CD4-positive, alpha-beta T cell (primary cell): Measurements from ENCODE around the gene MIPOL1. TPM values are rescaled to one million over a fixed set of nuclear protein-coding genes. Genes with fewer than 3 reads are reported as not detected.

Experiments
- ATAC-seq: fragments of 200-7000 bp; cut with Tn5 transposase; one replicate; pipeline ENCODE4 v1.10.0; 2022; ENCODE audit warnings: mild to moderate bottlenecking; ENCODE audit not compliant: poor library complexity
- CTCF ChIA-PET: fragments of 350-600 bp; sonication (Branson Sonifier 250); formaldehyde crosslinking; loops from one replicate; lab custom pipeline; 2021; ENCODE audit warnings: antibody characterized with exemption, inconsistent platforms; lab: Charles Lee
- POLR2A ChIA-PET: fragments of 350-600 bp; sonication (Branson Sonifier 250); formaldehyde crosslinking; loops from one replicate; lab custom pipeline; 2021; ENCODE audit warnings: antibody characterized with exemption, inconsistent platforms; lab: Charles Lee
- DNase-seq, 14 experiments: peaks; one replicate each; pipeline ENCODE4 v3.0.0-alpha.2; 2013 to 2020; ENCODE audit warnings: mixed read lengths in 2 of 14
- H3K27ac ChIP-seq, 2 donors: one replicate each; pipeline versions ENCODE4 v1.5.1 to v1.7.0; 2013; ENCODE audit warnings: low read length in 2 of 2, low read depth in 1 of 2, mild to moderate bottlenecking in 1 of 2
- H3K27me3 ChIP-seq, 2 experiments: 1 replicate in 1 of 2; 2 replicates in 1 of 2; pipeline versions ENCODE4 v1.6.1 to v1.7.0; 2013; ENCODE audit warnings: low read length in 2 of 2, control low read depth in 1 of 2, mild to moderate bottlenecking in 1 of 2, moderate library complexity in 1 of 2; ENCODE audit not compliant: insufficient read depth in 2 of 2, control insufficient read depth in 1 of 2
- H3K36me3 ChIP-seq: one replicate; pipeline ENCODE4 v1.6.1; 2013; ENCODE audit warnings: low read length, control low read depth; ENCODE audit not compliant: insufficient read depth
- H3K4me1 ChIP-seq: one replicate; pipeline ENCODE4 v1.6.1; 2013; ENCODE audit warnings: low read length, control low read depth; ENCODE audit not compliant: insufficient read depth
- H3K4me3 ChIP-seq: one replicate; pipeline ENCODE4 v1.5.1; 2013; ENCODE audit warnings: mild to moderate bottlenecking, low read length, moderate library complexity
- H3K9me3 ChIP-seq, 2 experiments: 1 replicate in 1 of 2; 2 replicates in 1 of 2; pipeline versions ENCODE4 v1.6.1 to v1.7.0; 2013; ENCODE audit warnings: low read length in 2 of 2, mild to moderate bottlenecking in 2 of 2, control low read depth in 1 of 2, moderate library complexity in 1 of 2; ENCODE audit not compliant: control insufficient read depth in 1 of 2, insufficient read depth in 1 of 2
- H3K27ac Mint-ChIP-seq: one replicate; pipeline ENCODE4 v1.8.0; 2020; ENCODE audit warnings: mixed read lengths
- H3K27me3 Mint-ChIP-seq: one replicate; pipeline ENCODE4 v1.8.0; 2021; ENCODE audit warnings: mixed read lengths
- H3K36me3 Mint-ChIP-seq: one replicate; pipeline ENCODE4 v1.8.0; 2021; ENCODE audit warnings: low read depth, mixed read lengths
- H3K4me1 Mint-ChIP-seq: one replicate; pipeline ENCODE4 v1.8.0; 2021; ENCODE audit warnings: low read depth, mixed read lengths
- H3K4me3 Mint-ChIP-seq: one replicate; pipeline ENCODE4 v1.8.0; 2020; ENCODE audit warnings: mild to moderate bottlenecking, mixed read lengths
- H3K9me3 Mint-ChIP-seq: one replicate; pipeline ENCODE4 v1.8.0; 2020; ENCODE audit warnings: mixed read lengths
- intact Hi-C, 2 experiments: fragments of 100-400 bp; cut with DNase I in 1 of 2; cut with micrococcal nuclease in 1 of 2; formaldehyde crosslinking; loops; one replicate each; pipeline versions ENCODE4 v1.15.1 to v1.9.0; 2023 to 2025; cut with DNase I, micrococcal nuclease
- total RNA-seq, 174 experiments: library from RNA in 2 of 174; stranded (reverse) in 2 of 174; gene quantifications; one replicate each; pipeline ENCODE4 v1.2.3 and lab custom pipeline; 2021 to 2026
- TF ChIP-seq, protein P1 (sequence below): fragments of 200-600 bp; IDR thresholded peaks from one replicate; pipeline ENCODE4 v1.8.0; 2022; ENCODE audit warnings: antibody characterized with exemption, mild to moderate bottlenecking

The MIPOL1 gene
- total RNA-seq, 2 experiments from 2014 or later = 0.30 TPM; not detected in 1

GRCh38 chr14:37340353-37340752, 142.6 kb downstream of the MIPOL1 start:
- TF ChIP-seq, protein P1, sequence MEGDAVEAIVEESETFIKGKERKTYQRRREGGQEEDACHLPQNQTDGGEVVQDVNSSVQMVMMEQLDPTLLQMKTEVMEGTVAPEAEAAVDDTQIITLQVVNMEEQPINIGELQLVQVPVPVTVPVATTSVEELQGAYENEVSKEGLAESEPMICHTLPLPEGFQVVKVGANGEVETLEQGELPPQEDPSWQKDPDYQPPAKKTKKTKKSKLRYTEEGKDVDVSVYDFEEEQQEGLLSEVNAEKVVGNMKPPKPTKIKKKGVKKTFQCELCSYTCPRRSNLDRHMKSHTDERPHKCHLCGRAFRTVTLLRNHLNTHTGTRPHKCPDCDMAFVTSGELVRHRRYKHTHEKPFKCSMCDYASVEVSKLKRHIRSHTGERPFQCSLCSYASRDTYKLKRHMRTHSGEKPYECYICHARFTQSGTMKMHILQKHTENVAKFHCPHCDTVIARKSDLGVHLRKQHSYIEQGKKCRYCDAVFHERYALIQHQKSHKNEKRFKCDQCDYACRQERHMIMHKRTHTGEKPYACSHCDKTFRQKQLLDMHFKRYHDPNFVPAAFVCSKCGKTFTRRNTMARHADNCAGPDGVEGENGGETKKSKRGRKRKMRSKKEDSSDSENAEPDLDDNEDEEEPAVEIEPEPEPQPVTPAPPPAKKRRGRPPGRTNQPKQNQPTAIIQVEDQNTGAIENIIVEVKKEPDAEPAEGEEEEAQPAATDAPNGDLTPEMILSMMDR = no peak
- Mint-ChIP-seq H3K27me3 (no peaks in the 10 kb centered on the region), H3K4me1 (no peaks in the 10 kb centered on the region), H3K4me3 (no peak overlapping the region), H3K27ac (no peak overlapping the region), H3K36me3 (no peaks in the 10 kb centered on the region), H3K9me3 (peaks cover 5% of the 10 kb centered on the region)
- no peak for ATAC-seq
- intact Hi-C loops = no loop called here
- DNase-seq = no peak
- ChIA-PET CTCF (no interaction called here), POLR2A (no interaction called here)
- Histone ChIP-seq H3K4me1 (no peaks in the 10 kb centered on the region), H3K9me3 (peaks cover 0 to 7% of the 10 kb centered on the region in 2 experiments), H3K27me3 (no peaks in the 10 kb centered on the region), H3K27ac (no peak overlapping the region), H3K36me3 (no peaks in the 10 kb centered on the region), H3K4me3 (no peak overlapping the region)

- H3K4me1 ChIP-seq = no peaks in the 10 kb centered on the region
- no peaks in the 10 kb centered on the region for H3K36me3 ChIP-seq
- H3K27me3 ChIP-seq = no peaks in the 10 kb centered on the region
- ChIA-PET CTCF (no interaction called here), POLR2A (no interaction called here)
- DNase-seq = no peak
- no peak overlapping the region for H3K4me3 ChIP-seq
- no peak overlapping the region for H3K27ac Mint-ChIP-seq
- ATAC-seq = no peak
- intact Hi-C loops = no loop called here
- H3K4me1 Mint-ChIP-seq = no peaks in the 10 kb centered on the region
- H3K27ac ChIP-seq = no peak overlapping the region
- no peaks in the 10 kb centered on the region for H3K36me3 Mint-ChIP-seq
- no peaks in the 10 kb centered on the region for H3K27me3 Mint-ChIP-seq
- H3K9me3 ChIP-seq = peaks cover 0 to 4% of the 10 kb centered on the region in 2 experiments
- peaks cover 19% of the 10 kb centered on the region for H3K9me3 Mint-ChIP-seq
- no peak overlapping the region for H3K4me3 Mint-ChIP-seq
- TF ChIP-seq, protein P1 = no peak
Observed at GRCh38 chr14:37343307-37344094, 145.8 kb downstream of the MIPOL1 start.

DNA sequence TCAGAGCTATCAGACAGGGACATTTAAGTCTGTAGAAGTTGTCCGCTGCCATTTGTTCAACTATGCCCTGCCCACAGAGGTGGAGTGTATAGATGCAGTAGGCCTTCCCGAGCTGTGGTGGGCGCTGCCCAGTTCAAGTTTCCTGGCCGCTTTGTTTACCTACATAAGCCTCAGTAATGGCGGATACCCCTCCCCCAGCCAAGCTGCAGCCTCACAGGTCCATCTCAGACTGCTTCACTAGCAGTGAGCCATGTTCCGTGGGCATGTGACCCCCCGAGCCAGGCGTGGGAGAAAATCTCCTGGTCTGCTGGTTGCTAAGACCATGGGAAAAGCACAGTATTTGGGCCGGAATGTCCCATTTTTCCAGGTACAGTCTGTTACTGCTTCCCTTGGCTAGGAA, 165.9 kb downstream of the MIPOL1 start:
- H3K36me3 Mint-ChIP-seq = no peaks in the 10 kb centered on the region
- H3K9me3 Mint-ChIP-seq = peaks cover 19% of the 10 kb centered on the region
- POLR2A ChIA-PET = no interaction called here
- Histone ChIP-seq H3K27ac (no peak overlapping the region), H3K4me1 (no peaks in the 10 kb centered on the region), H3K9me3 (peaks cover 0 to 7% of the 10 kb centered on the region in 2 experiments), H3K36me3 (no peaks in the 10 kb centered on the region), H3K27me3 (no peaks in the 10 kb centered on the region), H3K4me3 (no peak overlapping the region)
- H3K27ac Mint-ChIP-seq = no peak overlapping the region
- ATAC-seq (no peak), DNase-seq (no peak)
- no peak overlapping the region for H3K4me3 Mint-ChIP-seq
- TF ChIP-seq, protein P1 = no peak
- H3K27me3 Mint-ChIP-seq = no peaks in the 10 kb centered on the region
- CTCF ChIA-PET = no interaction called here
- intact Hi-C loops = no loop called here
- no peaks in the 10 kb centered on the region for H3K4me1 Mint-ChIP-seq
